ENCODE measurements around the gene ZFHX2. TPM values are rescaled to one million over a fixed set of nuclear protein-coding genes. Genes with fewer than 3 reads are reported as not detected.

ZFHX2 gene
- total RNA-seq, 1 donor from 2014 or later: 11.1 TPM

DNA sequence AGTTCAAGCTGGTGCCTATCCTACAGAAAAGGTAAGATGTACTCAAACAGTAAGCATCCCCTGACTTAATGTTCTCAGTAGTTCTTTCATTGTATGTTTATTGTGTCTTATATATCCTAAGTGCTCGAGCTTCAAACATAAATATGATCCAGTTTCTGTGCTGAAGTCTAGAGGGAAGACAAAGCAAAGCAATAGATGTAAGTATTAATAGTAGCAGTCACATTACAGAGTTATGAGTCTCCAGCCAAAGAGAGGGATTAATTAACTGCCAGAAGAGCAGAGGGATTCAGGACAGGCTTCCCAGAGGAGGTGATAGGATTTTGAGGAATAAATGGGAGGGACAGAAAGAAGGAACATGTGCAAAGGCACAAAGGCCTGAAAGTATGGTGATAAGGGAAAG, 80.6 kb downstream of the ZFHX2 start:
- DNase-seq (ENCODE audit: extremely low spot score, unreplicated experiment): no peak
- TF ChIP-seq, protein P1, sequence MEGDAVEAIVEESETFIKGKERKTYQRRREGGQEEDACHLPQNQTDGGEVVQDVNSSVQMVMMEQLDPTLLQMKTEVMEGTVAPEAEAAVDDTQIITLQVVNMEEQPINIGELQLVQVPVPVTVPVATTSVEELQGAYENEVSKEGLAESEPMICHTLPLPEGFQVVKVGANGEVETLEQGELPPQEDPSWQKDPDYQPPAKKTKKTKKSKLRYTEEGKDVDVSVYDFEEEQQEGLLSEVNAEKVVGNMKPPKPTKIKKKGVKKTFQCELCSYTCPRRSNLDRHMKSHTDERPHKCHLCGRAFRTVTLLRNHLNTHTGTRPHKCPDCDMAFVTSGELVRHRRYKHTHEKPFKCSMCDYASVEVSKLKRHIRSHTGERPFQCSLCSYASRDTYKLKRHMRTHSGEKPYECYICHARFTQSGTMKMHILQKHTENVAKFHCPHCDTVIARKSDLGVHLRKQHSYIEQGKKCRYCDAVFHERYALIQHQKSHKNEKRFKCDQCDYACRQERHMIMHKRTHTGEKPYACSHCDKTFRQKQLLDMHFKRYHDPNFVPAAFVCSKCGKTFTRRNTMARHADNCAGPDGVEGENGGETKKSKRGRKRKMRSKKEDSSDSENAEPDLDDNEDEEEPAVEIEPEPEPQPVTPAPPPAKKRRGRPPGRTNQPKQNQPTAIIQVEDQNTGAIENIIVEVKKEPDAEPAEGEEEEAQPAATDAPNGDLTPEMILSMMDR (conservative IDR thresholded peaks at IDR 0.05): no peak
- H3K36me3 Mint-ChIP-seq: peaks cover 11% of the 10 kb centered on the region
- no peak overlapping the region for H3K27ac Mint-ChIP-seq
- H3K4me3 Mint-ChIP-seq: no peak overlapping the region
- peaks cover 6% of the 10 kb centered on the region for H3K4me1 Mint-ChIP-seq (ENCODE audit: unreplicated experiment)
- H3K27me3 Mint-ChIP-seq: peaks cover 4% of the 10 kb centered on the region
- no peaks in the 10 kb centered on the region for H3K9me3 Mint-ChIP-seq

Other genes with a start within 250 kb of the ZFHX2 start
- 10.1 and 16.7 TPM in 2 replicates for gene PPP1R3E, start 248.9 kb downstream of the ZFHX2 start, total RNA-seq (ENCODE audit: low replicate concordance)
- gene BCL2L2, start 244.9 kb downstream of the ZFHX2 start, total RNA-seq (ENCODE audit: low replicate concordance): 21.0 and 22.5 TPM in 2 replicates
- gene PABPN1, start 230.3 kb downstream of the ZFHX2 start, total RNA-seq (ENCODE audit: low replicate concordance): 202 and 337 TPM in 2 replicates
- 16.8 and 52.5 TPM in 2 replicates for gene SLC22A17, start 198.9 kb downstream of the ZFHX2 start, total RNA-seq (ENCODE audit: low replicate concordance)
- gene EFS, start 186.6 kb downstream of the ZFHX2 start, total RNA-seq (ENCODE audit: low replicate concordance): 41.0 and 59.3 TPM in 2 replicates
- gene IL25, start 179.0 kb downstream of the ZFHX2 start, total RNA-seq (ENCODE audit: low replicate concordance): not detected in 2 replicates
- 0.19 TPM in 1 of 2 replicates, not detected in the other for gene CMTM5, start 174.7 kb downstream of the ZFHX2 start, total RNA-seq (ENCODE audit: low replicate concordance)
- 0.24 and 0.50 TPM in 2 replicates for gene MYH6, start 143.5 kb downstream of the ZFHX2 start, total RNA-seq (ENCODE audit: low replicate concordance)
- 0.14 TPM in 1 of 2 replicates, not detected in the other for gene MYH7, start 116.1 kb downstream of the ZFHX2 start, total RNA-seq (ENCODE audit: low replicate concordance)
- 36.5 and 51.1 TPM in 2 replicates for gene NGDN, start 82.1 kb downstream of the ZFHX2 start, total RNA-seq (ENCODE audit: low replicate concordance)
- 14.3 and 16.4 TPM in 2 replicates for gene THTPA, start 4.5 kb upstream of the ZFHX2 start, total RNA-seq (ENCODE audit: low replicate concordance)
- 156 and 170 TPM in 2 replicates for gene AP1G2, start 16.0 kb upstream of the ZFHX2 start, total RNA-seq (ENCODE audit: low replicate concordance)
- 0.33 and 8.3 TPM in 2 replicates for gene JPH4, start 27.0 kb upstream of the ZFHX2 start, total RNA-seq (ENCODE audit: low replicate concordance)
- gene DHRS2, start 84.6 kb upstream of the ZFHX2 start, total RNA-seq (ENCODE audit: low replicate concordance): 1.4 and 3.3 TPM in 2 replicates